Measurements from ENCODE around the gene PAK1. TPM values are rescaled to one million over a fixed set of nuclear protein-coding genes. Genes with fewer than 3 reads are reported as not detected.

PAK1 gene
- total and polyA plus RNA-seq, 2 of the 4 experiments (the other 2 are of a cell fraction) = 34.3 to 60.6 TPM

DNA sequence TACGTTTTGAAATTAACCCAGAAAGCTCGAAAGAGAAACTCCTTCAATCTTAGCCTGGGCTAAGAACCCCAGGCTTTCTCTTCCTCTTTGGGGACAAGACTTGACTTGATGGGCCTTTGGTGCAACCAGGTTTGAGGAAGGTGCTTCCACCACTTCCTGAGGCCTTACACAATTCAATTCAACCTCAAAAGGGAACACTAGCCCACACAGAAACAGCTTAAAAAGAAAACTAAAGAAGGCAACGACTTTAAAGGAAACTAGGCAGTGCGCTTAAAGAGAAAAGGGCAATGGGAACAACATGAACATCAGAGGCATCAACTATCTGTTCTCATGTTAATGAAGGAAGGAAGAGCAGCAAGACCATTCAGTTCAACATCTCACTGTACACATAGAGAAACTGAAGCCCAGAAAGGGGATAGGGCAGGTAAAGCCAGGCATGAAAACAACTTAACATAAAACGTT lies 24.8 kb downstream of the PAK1 start:
- BruUV-seq (replicated peaks) = no TSS peak
- in situ Hi-C loops (cut with MboI; ENCODE audit: low sequenced_read_pairs) = no loop called here
- H4K20me1 ChIP-seq (ENCODE audit: insufficient read depth, low read length) = no peaks in the 10 kb centered on the region

More for the DNA sequence above, 24.8 kb downstream of the PAK1 start:
- intact Hi-C loops (cut with micrococcal nuclease) = no loop called here
- Histone ChIP-seq H3K56ac (ENCODE audit: extremely low read depth, insufficient read depth, low read length) (no peak overlapping the region), H4K5ac (ENCODE audit: low read depth, low read length) (no peak overlapping the region), H4K91ac (ENCODE audit: insufficient read depth, low read depth, low read length) (no peak overlapping the region), H2AFZ (replicated peaks; ENCODE audit: low read length, poor library complexity) (no peak overlapping the region), H2BK5ac (ENCODE audit: low read depth, low read length, poor library complexity, severe bottlenecking) (no peak overlapping the region), H3K23ac (ENCODE audit: low read depth, low read length) (no peak overlapping the region), H3K9ac (ENCODE audit: low read depth, low read length) (no peak overlapping the region), H2BK120ac (ENCODE audit: low read depth, low read length) (no peak overlapping the region), H3K36me3 (ENCODE audit: control insufficient read depth, insufficient read depth, low read length) (no peaks in the 10 kb centered on the region), H3K4me1 (ENCODE audit: control insufficient read depth, insufficient read depth, low read length) (no peaks in the 10 kb centered on the region), H3K4ac (ENCODE audit: low read depth, low read length) (no peak overlapping the region), H2AK5ac (ENCODE audit: low read depth, low read length) (no peak overlapping the region), H3K4me2 (ENCODE audit: low read depth, low read length) (no peak overlapping the region), H2BK15ac (ENCODE audit: low read depth, low read length) (no peak overlapping the region), H3K79me1 (ENCODE audit: low read depth in 1 of 2, low read length in 2 of 2) (no peaks in the 10 kb centered on the region), H3K9me1 (ENCODE audit: insufficient read depth, low read length) (no peaks in the 10 kb centered on the region), H3K27ac (ENCODE audit: insufficient read depth, low read length) (no peak overlapping the region), H3K9me3 (ENCODE audit: control insufficient read depth, insufficient read depth, low read length) (no peaks in the 10 kb centered on the region), H2AK9ac (replicated peaks; ENCODE audit: low read depth, low read length, poor library complexity) (no peak overlapping the region), H3K27me3 (ENCODE audit: control insufficient read depth, insufficient read depth, low read length) (peaks cover 9% of the 10 kb centered on the region), H4K8ac (ENCODE audit: low read depth in 2 of 2, low read length in 2 of 2) (no peak overlapping the region), H3K14ac (replicated peaks; ENCODE audit: low read depth, low read length) (no peak overlapping the region), H3K18ac (ENCODE audit: low read depth, low read length) (no peak overlapping the region), H2BK20ac (ENCODE audit: low read depth, low read length) (no peak overlapping the region), H3K4me3 (ENCODE audit: insufficient read depth, low read depth, low read length) (no peak overlapping the region)
- ChIA-PET CTCF (interaction anchor here (0.8 kb wide), 1 partner anchor 170 kb away, joined by 3 read pairs; no protein-coding TSS in a partner anchor), POLR2A (ENCODE audit: unreplicated experiment) (interaction anchor here (1.0 kb wide), 1 partner anchor 8 kb away, joined by 7 read pairs; no protein-coding TSS in a partner anchor)
- TF ChIP-seq RCOR1 (IDR thresholded peaks at IDR 0.05; ENCODE audit: insufficient replicate concordance, low read length) (no peak), CHD1 (IDR thresholded peaks at IDR 0.05; ENCODE audit: low read depth, low read length) (no peak), POLR2A (IDR thresholded peaks at IDR 0.05; ENCODE audit: low read depth, low read length) (no peak), MXI1 (IDR thresholded peaks at IDR 0.05; ENCODE audit: borderline replicate concordance, low read depth, low read length) (no peak), RAD21 (IDR thresholded peaks at IDR 0.05; ENCODE audit: low read length) (no peak), NFE2L2 (IDR thresholded peaks at IDR 0.05; ENCODE audit: low read depth, low read length) (no peak), FOS (IDR thresholded peaks at IDR 0.05; ENCODE audit: low read depth, low read length) (no peak), CEBPB (IDR thresholded peaks at IDR 0.05; ENCODE audit: low read depth, low read length) (no peak), MAZ (IDR thresholded peaks at IDR 0.05; ENCODE audit: borderline replicate concordance, low read depth, low read length) (no peak), SMC3 (IDR thresholded peaks at IDR 0.05; ENCODE audit: low read depth, low read length) (no peak), BHLHE40 (IDR thresholded peaks at IDR 0.05; ENCODE audit: low read depth, low read length) (no peak), RFX5 (IDR thresholded peaks at IDR 0.05; ENCODE audit: low read depth, low read length) (no peak), MAFK (IDR thresholded peaks at IDR 0.05; ENCODE audit: low read depth, low read length) (no peak)
- TF ChIP-seq, protein P1, sequence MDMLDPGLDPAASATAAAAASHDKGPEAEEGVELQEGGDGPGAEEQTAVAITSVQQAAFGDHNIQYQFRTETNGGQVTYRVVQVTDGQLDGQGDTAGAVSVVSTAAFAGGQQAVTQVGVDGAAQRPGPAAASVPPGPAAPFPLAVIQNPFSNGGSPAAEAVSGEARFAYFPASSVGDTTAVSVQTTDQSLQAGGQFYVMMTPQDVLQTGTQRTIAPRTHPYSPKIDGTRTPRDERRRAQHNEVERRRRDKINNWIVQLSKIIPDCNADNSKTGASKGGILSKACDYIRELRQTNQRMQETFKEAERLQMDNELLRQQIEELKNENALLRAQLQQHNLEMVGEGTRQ (IDR thresholded peaks at IDR 0.05; ENCODE audit: low read depth, low read length) = no peak
- TF ChIP-seq, protein P2, sequence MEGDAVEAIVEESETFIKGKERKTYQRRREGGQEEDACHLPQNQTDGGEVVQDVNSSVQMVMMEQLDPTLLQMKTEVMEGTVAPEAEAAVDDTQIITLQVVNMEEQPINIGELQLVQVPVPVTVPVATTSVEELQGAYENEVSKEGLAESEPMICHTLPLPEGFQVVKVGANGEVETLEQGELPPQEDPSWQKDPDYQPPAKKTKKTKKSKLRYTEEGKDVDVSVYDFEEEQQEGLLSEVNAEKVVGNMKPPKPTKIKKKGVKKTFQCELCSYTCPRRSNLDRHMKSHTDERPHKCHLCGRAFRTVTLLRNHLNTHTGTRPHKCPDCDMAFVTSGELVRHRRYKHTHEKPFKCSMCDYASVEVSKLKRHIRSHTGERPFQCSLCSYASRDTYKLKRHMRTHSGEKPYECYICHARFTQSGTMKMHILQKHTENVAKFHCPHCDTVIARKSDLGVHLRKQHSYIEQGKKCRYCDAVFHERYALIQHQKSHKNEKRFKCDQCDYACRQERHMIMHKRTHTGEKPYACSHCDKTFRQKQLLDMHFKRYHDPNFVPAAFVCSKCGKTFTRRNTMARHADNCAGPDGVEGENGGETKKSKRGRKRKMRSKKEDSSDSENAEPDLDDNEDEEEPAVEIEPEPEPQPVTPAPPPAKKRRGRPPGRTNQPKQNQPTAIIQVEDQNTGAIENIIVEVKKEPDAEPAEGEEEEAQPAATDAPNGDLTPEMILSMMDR (conservative IDR thresholded peaks at IDR 0.05; ENCODE audit: low read depth, low read length) = no peak
- TF ChIP-seq, protein P3, sequence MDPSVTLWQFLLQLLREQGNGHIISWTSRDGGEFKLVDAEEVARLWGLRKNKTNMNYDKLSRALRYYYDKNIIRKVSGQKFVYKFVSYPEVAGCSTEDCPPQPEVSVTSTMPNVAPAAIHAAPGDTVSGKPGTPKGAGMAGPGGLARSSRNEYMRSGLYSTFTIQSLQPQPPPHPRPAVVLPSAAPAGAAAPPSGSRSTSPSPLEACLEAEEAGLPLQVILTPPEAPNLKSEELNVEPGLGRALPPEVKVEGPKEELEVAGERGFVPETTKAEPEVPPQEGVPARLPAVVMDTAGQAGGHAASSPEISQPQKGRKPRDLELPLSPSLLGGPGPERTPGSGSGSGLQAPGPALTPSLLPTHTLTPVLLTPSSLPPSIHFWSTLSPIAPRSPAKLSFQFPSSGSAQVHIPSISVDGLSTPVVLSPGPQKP (IDR thresholded peaks at IDR 0.05; ENCODE audit: borderline replicate concordance, low read depth, low read length) = no peak
- dilution Hi-C loops (cut with HindIII; ENCODE audit: low sequenced_read_pairs, unreplicated experiment) = no loop called here
- WGBS, 2 experiments (ENCODE audit: extremely low coverage in 2 of 2, insufficient read length in 1 of 2) = 80% methylated on average over 1 of the region's 5 CpGs; no CpG with 5 or more reads in 1 of the 2 experiments
- DNase-seq (no peak), ATAC-seq (ENCODE audit: low read depth) (no peak)

Measured in IMR-90 (cell line).